Stimulated activated CD4-positive, alpha-beta T cell treated with anti-CD3 and anti-CD28 coated beads, Interleukin-15, amount 100 ng/mL, for 48 hours (primary cell): ENCODE measurements around the gene MAPK11.

Experiments
- DNase-seq, 2 donors: peaks; one replicate each; pipeline ENCODE4 v3.0.0-alpha.2; 2020; ENCODE audit warnings: low read depth in 2 of 2

The MAPK11 gene

DNA sequence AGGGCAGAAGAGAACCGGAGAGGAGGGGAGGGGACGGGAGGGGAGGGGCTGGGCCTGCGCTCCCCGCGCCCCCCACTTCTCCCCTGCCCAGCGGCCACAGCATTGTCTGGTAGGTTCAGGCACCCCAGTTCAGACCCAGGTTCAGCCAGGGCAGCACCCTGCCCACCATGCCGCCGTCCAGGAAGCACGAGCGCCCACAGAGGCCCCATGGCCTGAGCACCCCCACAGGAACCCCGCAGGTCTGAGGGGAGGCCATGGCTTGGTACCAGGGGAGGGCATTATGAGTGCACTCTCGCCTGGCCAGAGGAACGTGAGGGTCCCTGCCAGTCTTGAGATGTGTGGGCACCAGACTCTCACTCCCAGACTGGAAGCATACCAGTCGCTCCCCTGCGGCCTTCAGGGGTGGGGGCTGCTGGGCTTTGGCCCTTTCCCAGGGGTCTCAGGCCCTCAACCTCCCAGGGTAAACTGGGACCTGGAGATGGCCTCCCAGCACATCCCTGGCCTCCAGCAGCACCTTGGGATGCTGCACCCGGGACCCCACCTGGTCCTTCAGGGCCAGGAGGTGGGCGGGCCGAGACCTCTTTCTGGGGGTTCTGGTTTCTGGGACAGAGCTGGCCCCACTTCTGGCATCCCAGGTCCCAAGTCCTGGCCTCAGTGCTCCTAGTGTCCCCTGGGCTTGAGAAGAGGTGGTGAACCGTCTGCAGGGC is 37.9 kb upstream of the MAPK11 start:
- no peak for DNase-seq

DNA sequence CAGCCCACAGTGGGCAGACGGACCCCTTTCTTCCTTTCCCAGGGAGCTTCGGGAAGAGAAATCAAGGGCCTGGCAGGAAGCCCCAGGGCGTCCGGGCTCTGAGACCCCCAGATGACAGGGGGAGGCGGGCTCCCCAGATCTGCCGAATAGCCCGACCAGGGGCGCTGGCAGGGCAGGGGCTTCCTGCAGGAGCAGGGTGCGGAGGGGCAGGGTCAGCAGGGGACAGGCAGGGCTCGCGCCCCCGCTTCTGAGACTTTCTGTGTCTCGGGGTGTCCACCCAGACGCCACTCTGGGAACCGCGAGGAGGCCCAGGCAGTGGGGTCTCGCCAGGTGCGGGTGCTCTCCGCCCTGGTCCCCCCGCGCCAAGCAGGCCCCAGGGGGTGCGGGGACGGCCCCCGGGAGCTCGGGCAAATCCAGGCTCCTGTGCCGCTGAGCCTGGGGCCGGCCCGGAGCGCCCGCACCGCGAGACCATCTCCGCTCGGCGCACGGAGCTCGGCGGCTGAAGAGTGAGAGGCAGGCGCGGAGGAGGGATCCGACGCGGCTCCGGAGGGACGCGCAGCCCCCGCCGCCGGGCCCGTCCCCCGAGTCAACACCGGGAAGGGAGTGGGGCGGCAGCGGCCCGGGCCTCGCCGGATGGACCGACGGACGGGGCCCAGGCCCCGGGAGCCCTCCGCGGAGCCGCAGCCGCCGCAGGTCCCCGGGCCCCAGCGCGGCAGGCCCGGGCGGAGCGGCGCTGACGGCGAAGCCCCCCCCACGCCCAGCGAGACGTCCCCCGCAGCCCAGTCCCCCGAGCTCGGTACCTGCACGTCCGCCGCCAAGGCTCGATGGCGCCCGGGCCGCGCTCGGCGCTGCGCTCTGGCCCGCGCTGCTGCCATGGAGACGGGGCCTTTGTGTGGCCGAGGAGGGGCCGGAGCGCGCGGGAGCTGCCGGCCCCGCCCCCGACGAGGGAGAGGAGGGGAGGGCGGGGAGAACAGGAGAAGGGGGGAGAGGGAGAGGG is 36.9 kb upstream of the MAPK11 start, which contains the start of gene PLXNB2:
PLXNB2 (minus strand) TSS at position 894 of the 997 bp plus-strand sequence. CDS start 17,062 bp downstream, outside the sequence.
- no peak for DNase-seq

DNA sequence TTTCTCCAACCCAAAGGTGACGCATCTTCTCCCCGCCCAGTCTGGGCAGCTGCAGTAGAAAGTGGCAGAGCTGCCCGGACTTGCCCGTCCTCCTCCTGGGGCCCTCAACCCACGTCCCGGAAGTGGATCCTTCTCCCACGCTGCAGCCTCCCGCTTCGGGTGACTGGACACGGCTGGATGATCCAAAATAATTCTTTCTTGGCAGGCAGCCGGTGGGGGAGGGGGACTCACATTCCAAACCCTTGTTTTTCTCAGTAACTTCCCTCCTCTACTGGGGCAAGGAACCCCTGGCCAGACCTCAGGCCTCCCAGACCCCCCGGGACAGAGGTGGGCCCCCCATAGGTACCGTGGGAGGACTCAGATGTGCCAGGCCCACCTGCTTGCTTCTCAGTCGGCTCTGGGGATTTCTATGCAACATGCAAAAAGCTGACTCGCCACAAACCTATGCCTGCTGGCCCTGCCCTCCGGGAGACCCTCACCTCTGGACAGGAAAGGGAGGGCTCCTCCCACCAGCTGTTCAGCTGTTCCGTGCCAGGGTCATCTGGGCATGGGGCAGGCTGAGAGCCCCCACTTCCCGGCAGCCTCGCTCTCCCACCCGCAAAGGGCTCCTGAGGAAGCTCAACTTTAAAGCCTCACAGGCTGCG is 35.9 kb upstream of the MAPK11 start:
- no peak for DNase-seq

- no peak for DNase-seq
These were observed 35.3 kb upstream of the MAPK11 start for GRCh38 chr22:50305393-50305922.

GRCh38 chr22:50304528-50305392 is 34.6 kb upstream of the MAPK11 start:
- no peak for DNase-seq

- no peak for DNase-seq
These were observed 33.8 kb upstream of the MAPK11 start for GRCh38 chr22:50303848-50304527.

- DNase-seq, result no peak
These were observed 33.3 kb upstream of the MAPK11 start for GRCh38 chr22:50303515-50303847.

DNA sequence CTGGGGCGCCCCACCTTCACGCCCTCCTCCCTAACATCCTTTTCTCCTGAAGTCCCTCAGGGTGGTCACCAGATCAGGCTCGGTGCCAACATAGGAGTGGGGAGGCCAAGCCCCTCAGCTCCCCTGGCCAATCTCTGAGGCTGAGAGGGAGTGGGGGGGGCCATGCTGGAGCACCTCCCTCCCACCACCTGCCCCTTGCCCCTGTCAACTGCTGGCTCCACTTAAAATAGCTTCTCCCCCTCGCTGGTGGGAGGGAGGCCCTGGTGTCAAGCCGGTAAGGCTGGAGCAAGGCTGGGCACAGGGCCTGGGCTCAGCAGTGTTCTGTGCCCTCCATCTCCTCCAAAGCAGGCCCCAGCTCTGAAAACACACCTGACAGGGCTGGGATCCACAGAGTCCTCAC is 32.4 kb upstream of the MAPK11 start:
- DNase-seq, result no peak

DNA sequence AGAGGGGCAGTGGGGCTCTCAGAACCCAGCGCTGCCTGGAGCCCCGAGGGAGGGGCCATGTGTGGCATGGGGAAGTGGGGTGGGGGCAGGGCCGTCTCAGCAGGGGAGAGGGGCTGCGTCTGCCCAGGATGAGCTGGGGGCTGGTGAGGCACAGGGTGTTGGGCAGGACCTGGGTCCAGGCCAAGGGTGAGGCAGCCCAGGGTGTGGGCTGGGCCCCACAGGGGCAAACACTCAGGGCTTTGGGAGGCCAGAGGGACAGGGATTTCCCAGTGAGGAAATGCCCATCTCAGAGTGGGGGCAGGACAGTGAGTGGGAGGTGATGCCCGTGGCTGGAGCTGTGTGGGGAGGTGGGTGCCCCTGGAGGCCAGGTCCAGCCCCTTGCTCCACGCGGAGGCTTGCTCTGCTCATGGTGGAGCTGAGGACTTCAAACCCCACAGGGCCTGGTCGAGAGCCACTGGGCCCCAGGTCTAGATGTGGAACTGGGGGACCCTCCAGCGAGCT is 31.9 kb upstream of the MAPK11 start:
- no peak for DNase-seq

- DNase-seq, result no peak
These were observed 31.4 kb upstream of the MAPK11 start for GRCh38 chr22:50301581-50301991.

- DNase-seq, result no peak
These were observed 30.6 kb upstream of the MAPK11 start for GRCh38 chr22:50300620-50301257.

DNA sequence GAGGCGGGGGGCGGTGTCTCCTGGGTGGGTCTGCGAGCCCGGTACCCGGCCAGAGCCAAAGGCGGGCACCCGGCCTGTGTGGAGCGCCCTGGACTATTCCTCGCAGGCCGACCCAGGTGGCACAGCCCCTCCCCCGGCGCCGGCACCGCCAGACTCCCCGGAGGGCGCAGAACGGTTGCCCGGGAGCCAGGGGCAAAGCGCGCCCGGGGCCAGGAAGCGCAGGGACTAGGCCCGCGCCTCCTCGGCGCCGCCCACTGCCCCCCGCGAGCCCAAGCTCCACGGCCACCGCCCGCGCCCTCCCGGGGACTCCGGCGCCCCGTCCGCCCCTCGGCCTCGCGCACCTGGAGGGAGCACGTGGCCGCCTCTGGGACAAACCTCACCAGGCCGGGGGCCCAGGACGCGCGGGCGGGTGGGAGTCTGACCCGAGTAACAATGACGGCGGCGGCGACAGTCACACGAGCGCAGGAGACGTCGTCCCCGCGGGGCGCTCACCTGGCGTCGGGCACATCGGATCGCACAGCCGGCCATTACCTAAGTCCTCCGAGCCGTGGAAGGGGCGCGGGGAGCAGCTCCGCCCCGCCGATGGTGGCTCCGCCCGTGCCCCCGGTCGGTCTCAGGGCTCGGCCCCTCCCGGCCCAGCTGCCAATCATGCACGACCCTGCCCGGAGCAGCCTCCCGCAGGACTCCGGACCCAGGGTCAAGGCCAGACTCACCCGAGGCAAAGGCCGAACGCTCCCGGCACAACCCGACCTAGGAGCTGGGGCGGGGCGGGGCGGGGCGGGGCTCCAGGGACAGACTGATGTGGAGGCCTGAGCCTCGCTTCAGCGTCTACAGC is 29.8 kb upstream of the MAPK11 start:
- DNase-seq, result no peak

GRCh38 chr22:50298937-50299784 is 29.0 kb upstream of the MAPK11 start:
- DNase-seq, result no peak

- DNase-seq, result no peak
These were observed 28.1 kb upstream of the MAPK11 start for GRCh38 chr22:50298266-50298637.

DNA sequence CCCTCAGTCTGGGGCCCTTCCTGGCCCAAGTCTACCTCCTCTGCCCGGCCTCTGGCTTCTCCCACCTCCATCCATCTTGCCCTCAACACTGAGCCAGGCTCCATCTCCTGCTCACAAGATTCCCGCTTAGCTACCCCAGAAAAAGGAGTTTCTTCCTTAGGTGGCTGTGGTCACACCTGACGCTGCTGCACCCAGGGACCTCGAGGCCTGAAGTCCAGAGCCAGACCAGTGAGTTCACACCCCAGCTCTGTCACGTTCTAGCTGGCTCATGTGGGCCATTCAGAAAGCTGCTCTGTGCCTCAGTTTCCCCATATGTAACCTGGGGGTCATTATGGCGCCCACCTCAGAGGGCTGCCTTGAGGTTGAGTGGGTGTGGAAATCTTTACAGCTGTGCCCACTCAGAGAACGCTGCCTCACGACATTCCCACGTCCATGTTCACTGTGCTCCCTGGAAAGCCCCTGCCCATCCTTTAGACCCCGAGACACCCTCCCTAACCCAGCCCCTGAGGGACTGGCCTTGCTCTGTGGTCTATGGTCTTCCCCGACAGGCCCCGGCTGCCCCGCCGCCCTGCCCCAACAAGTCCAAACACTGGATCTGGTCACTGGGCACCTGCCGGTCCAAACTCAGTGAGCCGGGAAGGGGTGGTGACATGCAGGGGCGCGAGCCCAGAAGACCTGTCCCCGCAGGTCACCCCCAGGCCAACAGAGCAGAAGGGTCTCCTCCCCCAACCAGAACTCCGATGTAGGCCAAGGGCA is 27.5 kb upstream of the MAPK11 start:
- DNase-seq, result no peak

DNA sequence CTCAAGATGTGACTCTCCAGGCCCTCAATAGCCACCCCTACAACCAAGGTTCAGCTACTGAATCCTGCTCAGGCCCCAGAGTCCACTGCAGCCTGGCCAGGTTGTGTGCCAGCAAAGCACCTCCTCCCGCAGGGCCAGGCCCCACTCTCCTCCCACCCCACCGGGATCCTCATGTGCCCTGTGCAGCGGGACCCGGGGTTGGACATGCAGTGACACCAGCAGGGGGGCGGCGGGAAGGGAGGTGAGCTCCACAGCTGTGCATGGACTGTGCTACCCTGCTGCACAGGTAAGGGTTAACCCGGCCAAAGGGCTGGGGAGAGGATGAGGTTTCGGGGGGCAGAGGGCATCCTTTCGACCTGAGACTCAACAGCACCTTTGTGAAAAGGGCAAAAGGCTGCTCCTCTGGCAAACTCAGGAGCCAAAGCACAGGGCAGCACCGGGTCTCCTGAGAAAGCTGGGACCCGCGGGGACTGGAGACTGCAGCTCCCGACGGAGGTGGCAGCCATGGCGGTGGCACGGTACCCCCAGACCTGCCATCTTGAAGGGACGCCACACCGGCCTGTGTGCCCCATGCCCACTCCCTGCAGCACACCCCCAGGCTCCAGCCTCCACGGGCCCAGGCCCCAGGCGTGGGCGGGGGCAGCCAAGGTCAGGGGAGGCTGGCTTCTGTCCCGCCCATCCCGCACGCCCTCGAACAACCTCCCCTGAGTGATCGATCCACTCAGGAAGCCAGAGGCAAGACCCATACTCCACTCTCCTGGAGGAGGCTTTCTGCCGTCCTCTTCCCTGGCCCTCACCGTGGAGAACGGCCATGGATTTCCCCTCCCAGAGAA is 26.7 kb upstream of the MAPK11 start:
- no peak for DNase-seq

DNA sequence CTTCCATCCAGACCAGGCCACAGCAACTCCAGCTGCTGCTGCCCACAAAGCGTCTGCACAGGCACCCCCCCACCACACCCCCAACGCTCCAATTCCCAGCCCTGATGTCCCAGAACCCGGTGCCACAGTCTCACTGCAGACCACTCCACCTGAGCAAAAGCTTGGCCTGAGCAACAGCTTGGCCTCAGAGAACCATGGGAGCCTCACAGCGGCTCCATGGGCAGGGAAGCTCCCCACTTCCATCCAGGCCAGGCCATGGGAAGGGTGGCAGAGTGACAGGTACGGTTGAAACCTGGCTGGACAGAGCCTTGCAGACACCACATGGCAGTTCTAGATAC is 24.1 kb upstream of the MAPK11 start:
- no peak for DNase-seq
